GM03348 (cell line): ENCODE results near the gene CTRB1.
"Not testable (repeated sequence)": the region's sequence is repeated elsewhere in the genome, so short reads cannot be mapped to it uniquely, and the experiment has no call there.

Source experiments
- DNase-seq: peaks from one replicate; pipeline ENCODE4 v3.0.0; 2012; ENCODE audit warnings: low spot score

Gene CTRB1

GRCh38 chr16:75256696-75257343, 38.0 kb downstream of the CTRB1 start:
- peak; percentile 87 for DNase-seq

GRCh38 chr16:75257886-75258806, 39.4 kb downstream of the CTRB1 start:
- no peak for DNase-seq

GRCh38 chr16:75258807-75259141, 40.0 kb downstream of the CTRB1 start:
- DNase-seq = no peak

GRCh38 chr16:75260851-75261589, 42.2 kb downstream of the CTRB1 start:
- no peak for DNase-seq

DNA sequence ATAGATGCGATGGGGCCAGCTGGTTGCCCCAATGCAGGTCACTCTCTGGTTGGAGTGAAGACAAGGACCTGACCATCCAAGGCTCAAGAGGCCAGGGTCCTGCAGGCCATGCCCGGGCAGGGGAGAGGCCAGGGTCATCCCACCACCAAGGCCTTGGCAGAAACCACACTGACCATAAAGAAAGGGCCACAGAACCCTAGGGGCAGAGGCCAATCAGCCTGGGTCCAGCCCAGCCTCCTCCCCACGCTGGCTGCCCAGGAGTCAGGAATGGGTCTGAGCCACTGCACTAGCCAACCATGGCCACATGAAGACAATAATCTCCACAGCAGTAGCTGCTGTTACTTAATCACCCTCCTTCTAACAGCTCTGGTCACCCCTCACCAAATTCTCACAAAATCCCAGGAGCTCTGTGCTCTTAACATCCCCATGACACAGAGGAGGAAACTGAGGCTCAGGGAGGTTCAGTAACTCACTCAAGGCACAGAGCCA, 42.8 kb downstream of the CTRB1 start:
- no peak for DNase-seq

DNA sequence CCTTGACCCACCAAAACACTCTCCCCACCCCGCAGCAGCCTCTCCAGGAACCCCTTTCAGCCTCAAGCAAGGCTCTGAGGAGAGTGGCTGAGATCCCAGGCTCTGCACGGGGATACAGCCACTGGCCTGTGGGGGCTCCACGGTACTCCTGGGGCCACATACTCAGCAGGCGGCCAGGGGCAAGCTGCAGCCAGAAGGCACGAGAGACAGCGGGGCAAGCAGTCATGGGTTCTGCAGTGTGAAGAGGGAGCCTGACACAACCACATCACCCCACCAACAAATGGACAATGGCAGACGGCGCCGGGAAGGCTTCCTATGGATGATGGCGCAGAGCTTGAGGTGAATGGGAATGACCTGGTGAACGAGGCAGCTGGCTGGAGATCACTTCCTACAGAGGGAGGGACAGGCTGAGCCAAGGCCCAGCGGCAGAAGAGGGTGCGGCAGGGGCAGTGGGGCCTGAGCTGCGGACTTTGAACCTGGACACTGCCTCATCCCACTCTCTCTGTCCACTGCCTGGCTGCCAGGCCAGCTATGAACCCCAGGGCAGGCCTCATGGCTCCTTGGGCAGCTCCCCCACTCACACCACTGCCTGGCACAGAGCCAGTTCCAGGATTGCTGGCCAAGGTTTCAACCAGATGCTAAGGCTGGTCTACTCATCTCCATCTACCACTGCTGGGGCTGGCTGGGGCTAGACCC, 43.5 kb downstream of the CTRB1 start:
- no peak for DNase-seq

- DNase-seq = no peak
Observed at GRCh38 chr16:75262800-75263127, 44.0 kb downstream of the CTRB1 start.

DNA sequence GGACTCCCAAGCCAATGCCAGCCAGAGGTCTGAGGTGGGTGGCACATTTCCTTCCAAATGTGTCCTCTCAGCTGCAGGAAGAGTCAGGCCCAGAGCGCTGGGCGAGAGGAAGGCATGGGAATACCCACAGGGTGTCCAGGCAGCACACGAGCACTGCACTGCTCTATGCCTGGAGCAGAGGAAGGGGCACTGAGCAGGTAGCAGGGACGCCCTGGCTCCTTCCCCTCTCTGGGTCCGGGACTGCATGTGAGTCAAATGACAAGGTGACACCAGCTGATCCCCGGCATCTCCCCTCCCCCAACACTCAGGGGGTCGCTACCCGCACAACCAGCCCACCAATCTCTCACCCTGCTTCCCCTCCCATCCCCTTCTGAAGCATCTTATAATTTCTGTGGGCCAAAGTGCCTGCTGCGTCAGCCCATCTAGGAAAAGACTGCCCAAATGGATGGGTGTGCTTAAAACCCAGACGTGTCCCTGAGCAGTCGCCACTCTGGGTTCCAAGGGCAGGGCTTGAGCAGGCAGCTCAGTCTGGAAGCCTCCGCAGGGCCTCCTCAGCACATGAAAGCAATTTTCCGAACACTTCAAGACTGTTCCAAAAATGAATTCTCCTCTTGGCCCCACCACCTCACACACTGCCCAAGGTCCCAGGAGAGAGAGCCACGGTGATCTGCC, 44.6 kb downstream of the CTRB1 start:
- DNase-seq = peak; percentile 44

DNA sequence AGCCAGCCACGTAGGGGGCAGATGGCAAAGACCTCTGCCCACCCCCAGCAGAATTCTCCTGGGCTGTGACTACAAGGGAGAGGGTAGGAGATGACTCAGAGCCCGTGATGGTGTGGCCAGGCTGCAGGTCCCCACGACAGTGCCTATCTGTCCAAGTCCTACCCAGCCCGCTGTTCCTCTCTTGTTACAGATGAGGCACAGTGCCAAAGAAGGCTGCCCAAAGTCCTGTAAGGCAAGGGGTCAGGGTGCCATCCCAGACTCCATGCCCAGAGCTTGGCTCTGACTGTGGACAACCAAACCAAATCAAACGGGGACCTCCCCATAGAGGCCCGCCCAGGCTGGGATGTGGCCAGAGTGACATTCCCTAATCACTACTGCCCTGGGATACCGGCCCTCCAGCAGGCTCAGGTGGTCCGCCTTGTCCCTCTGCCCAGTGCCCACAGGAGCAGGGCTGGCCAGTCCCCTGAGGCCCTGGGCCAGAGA, 45.2 kb downstream of the CTRB1 start:
- peak; percentile 52 for DNase-seq

GRCh38 chr16:75264457-75264998, 45.7 kb downstream of the CTRB1 start:
- DNase-seq = peak; percentile 55

GRCh38 chr16:75264999-75265910, 46.5 kb downstream of the CTRB1 start:
- DNase-seq = peak; percentile 79

GRCh38 chr16:75265911-75266701, 47.3 kb downstream of the CTRB1 start:
- peak; percentile 98 for DNase-seq

DNA sequence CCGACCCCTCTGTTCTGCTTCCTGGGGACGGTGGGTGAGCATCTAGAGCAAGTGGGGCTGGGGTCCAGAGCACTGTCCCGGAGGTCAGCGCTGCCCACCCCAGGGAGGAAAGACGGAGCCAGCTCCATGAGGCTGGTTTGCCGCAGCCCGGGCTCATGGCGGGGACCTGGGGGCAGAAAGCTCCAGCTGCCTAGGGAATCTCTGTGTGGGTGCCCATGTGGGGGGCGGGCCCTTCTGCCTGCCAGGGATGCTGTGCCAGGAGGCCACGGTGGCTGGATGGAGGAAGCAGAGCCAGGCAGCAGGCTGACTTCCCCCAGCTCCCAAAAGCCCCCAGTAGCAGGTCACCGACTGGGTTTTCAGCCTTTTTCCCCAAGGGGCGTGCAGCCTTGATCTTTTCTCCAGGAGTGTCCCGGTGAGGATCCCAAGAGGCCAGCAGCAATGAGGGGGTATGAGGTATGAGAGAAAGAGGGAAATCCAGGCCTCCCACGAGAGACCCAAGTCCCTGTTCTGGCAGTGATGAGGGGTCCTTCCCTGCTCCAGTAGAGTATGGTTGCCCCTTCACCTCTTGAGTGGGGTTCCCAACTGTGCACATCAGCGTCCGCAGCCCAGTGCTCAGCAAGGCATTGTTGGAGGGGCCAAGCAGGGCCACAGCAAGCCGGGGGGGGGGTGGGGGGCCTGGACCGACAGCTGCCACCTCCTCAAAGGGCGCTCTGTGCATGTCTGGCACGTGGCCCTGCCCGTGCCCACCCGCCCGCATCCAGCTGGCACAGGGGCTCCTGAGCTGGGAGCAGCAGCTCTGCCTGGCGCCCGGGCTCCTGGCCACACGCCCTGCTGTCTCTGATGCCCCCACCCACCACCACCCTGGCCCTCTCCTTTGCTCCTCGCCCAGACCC, 48.2 kb downstream of the CTRB1 start:
- DNase-seq = no peak

- DNase-seq = peak; percentile 51
Observed at GRCh38 chr16:75267631-75268264, 49.0 kb downstream of the CTRB1 start.

- not testable (repeated sequence) for DNase-seq
Observed at GRCh38 chr16:75269358-75269757, 50.6 kb downstream of the CTRB1 start.

DNA sequence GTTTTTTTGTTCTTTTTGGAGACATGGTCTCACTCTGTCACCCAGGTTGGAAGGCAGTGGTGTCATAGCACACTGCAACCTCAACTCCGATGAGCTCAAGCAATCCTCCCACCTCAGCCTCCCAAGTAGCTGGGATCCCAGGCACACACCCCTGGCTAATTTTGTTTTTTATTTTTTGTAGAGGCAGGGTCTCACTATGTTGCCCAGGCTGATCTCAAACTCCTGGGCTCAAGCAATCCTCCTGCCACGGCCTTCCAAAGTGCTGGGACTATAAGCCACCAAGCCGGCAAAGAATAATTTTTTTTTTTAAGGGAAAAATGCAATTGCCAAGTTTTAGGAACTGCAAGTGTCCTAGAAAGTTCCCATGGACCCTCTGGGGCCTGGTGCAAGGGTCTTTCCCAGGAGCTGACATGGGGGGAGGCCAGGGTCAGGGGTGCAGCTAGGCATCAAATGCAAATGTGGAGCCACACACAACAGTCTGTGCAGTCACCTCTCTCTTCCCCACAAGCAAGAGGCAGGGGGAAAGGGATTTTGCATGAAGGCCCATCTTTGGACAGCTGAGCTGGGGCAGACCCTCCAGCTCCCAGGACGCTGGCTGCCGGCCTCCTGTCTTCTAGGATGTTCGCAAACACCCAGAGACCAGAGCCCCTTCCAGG, 52.8 kb downstream of the CTRB1 start:
- DNase-seq = no peak

DNA sequence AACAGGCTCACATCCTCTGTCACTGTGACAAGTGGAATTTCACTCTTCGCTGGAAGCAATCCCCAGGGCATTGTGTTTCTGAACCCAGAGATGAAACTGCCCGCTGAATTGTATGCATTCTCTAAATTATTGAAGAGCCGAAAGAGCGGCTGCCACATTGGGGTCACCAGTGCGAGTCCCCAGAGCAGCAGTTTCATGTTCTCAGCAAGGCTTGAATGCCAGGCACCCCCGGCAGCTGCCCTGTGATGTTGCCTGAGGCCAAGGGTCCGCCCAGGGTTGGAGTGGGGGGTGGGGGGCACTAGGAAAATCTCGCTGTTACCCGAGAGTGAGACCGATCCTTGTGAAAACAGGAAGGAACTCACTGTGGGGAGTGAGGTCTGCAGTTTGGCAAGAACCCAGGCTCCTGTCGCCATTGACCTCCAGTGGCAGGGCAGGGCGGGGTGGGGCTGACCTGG, 53.3 kb downstream of the CTRB1 start:
- no peak for DNase-seq
